ENCODE measurements around the gene MYH11. TPM values are rescaled to one million over a fixed set of nuclear protein-coding genes. Genes with fewer than 3 reads are reported as not detected.

The MYH11 gene
- total RNA-seq, 1 experiment from 2014 or later: not detected

- H3K4me3 Mint-ChIP-seq (ENCODE audit: unreplicated experiment): no peak overlapping the region
Measured at GRCh38 chr16:15775209-15775608, 81.6 kb downstream of the MYH11 start.

GRCh38 chr16:15773968-15774367 is 82.9 kb downstream of the MYH11 start:
- Mint-ChIP-seq H3K4me3 (ENCODE audit: unreplicated experiment) (no peak overlapping the region), H3K4me1 (ENCODE audit: low read depth, unreplicated experiment) (no peaks in the 10 kb centered on the region), H3K9me3 (ENCODE audit: unreplicated experiment) (no peaks in the 10 kb centered on the region), H3K27me3 (ENCODE audit: insufficient read depth, unreplicated experiment) (peaks cover 3% of the 10 kb centered on the region), H3K27ac (ENCODE audit: unreplicated experiment) (no peak overlapping the region), H3K36me3 (ENCODE audit: insufficient read depth, unreplicated experiment) (no peaks in the 10 kb centered on the region)
- H3K27me3 ChIP-seq (replicated peaks; ENCODE audit: control insufficient read depth, insufficient read depth, low read length): no peaks in the 10 kb centered on the region
- H3K4me1 ChIP-seq: no peaks in the 10 kb centered on the region
- ChIA-PET CTCF (no interaction called here), POLR2A (no interaction called here)
- intact Hi-C loops (cut with micrococcal nuclease; ENCODE audit: unreplicated experiment): no loop called here
- no peaks in the 10 kb centered on the region for H3K9me3 ChIP-seq
- no peaks in the 10 kb centered on the region for H3K36me3 ChIP-seq (ENCODE audit: control insufficient read depth, insufficient read depth, low read length)
- H3K4me3 ChIP-seq (ENCODE audit: low read depth, low read length): no peak overlapping the region
- TF ChIP-seq CTCF (IDR thresholded peaks at IDR 0.05; ENCODE audit: insufficient read depth in 1 of 2, low read depth in 1 of 2, low read length in 1 of 2, severe bottlenecking in 1 of 2, unreplicated experiment in 1 of 2): no peak
- DNase-seq: no peak
- no TSS peak for BruUV-seq (replicated peaks)

More at GRCh38 chr16:15775209-15775608, 81.6 kb downstream of the MYH11 start:
- Histone ChIP-seq H3K36me3 (ENCODE audit: control insufficient read depth, insufficient read depth, low read length) (no peaks in the 10 kb centered on the region), H3K4me1 (no peaks in the 10 kb centered on the region), H3K9me3 (no peaks in the 10 kb centered on the region), H3K4me3 (ENCODE audit: low read depth, low read length) (no peak overlapping the region), H3K27me3 (replicated peaks; ENCODE audit: control insufficient read depth, insufficient read depth, low read length) (no peaks in the 10 kb centered on the region)
- BruUV-seq (replicated peaks): no TSS peak
- Mint-ChIP-seq H3K27ac (ENCODE audit: unreplicated experiment) (no peak overlapping the region), H3K9me3 (ENCODE audit: unreplicated experiment) (no peaks in the 10 kb centered on the region), H3K27me3 (ENCODE audit: insufficient read depth, unreplicated experiment) (peaks cover 3% of the 10 kb centered on the region), H3K36me3 (ENCODE audit: insufficient read depth, unreplicated experiment) (no peaks in the 10 kb centered on the region), H3K4me1 (ENCODE audit: low read depth, unreplicated experiment) (no peaks in the 10 kb centered on the region)
- POLR2A ChIA-PET: no interaction called here
- CTCF ChIA-PET: no interaction called here
- DNase-seq: no peak
- no peak for TF ChIP-seq CTCF (IDR thresholded peaks at IDR 0.05; ENCODE audit: insufficient read depth in 1 of 2, low read depth in 1 of 2, low read length in 1 of 2, severe bottlenecking in 1 of 2, unreplicated experiment in 1 of 2)
- intact Hi-C loops (cut with micrococcal nuclease; ENCODE audit: unreplicated experiment): no loop called here

- no peaks in the 10 kb centered on the region for H3K9me3 Mint-ChIP-seq (ENCODE audit: unreplicated experiment)
- no peaks in the 10 kb centered on the region for H3K36me3 Mint-ChIP-seq (ENCODE audit: insufficient read depth, unreplicated experiment)
- no peak overlapping the region for H3K4me3 Mint-ChIP-seq (ENCODE audit: unreplicated experiment)
- H3K27ac Mint-ChIP-seq (ENCODE audit: unreplicated experiment): no peak overlapping the region
- no peaks in the 10 kb centered on the region for H3K9me3 ChIP-seq
- ChIA-PET POLR2A (no interaction called here), CTCF (no interaction called here)
- no peaks in the 10 kb centered on the region for H3K27me3 ChIP-seq (replicated peaks; ENCODE audit: control insufficient read depth, insufficient read depth, low read length)
- intact Hi-C loops (cut with micrococcal nuclease; ENCODE audit: unreplicated experiment): no loop called here
- no peaks in the 10 kb centered on the region for H3K4me1 Mint-ChIP-seq (ENCODE audit: low read depth, unreplicated experiment)
- H3K36me3 ChIP-seq (ENCODE audit: control insufficient read depth, insufficient read depth, low read length): no peaks in the 10 kb centered on the region
- no TSS peak for BruUV-seq (replicated peaks)
- no peaks in the 10 kb centered on the region for H3K4me1 ChIP-seq
- peaks cover 3% of the 10 kb centered on the region for H3K27me3 Mint-ChIP-seq (ENCODE audit: insufficient read depth, unreplicated experiment)
- H3K4me3 ChIP-seq (ENCODE audit: low read depth, low read length): no peak overlapping the region
- DNase-seq: no peak
- TF ChIP-seq CTCF (IDR thresholded peaks at IDR 0.05; ENCODE audit: insufficient read depth in 1 of 2, low read depth in 1 of 2, low read length in 1 of 2, severe bottlenecking in 1 of 2, unreplicated experiment in 1 of 2): no peak
Measured at GRCh38 chr16:15772579-15773293, 84.1 kb downstream of the MYH11 start.

Data from Caco-2 (cell line).